Prostate gland (tissue), 2 donors: Measurements from ENCODE around the gene GMPR.

Source experiments
- CTCF ChIP-seq, 4 experiments: fragments of 200-600 bp in 2 of 4; fragments of 450-650 bp in 2 of 4; sonication (generic) in 2 of 4; IDR thresholded peaks; 1 replicate in 3 of 4; 2 replicates in 1 of 4; pipeline ENCODE4 v1.5.1; 2016 to 2019; ENCODE audit warnings: antibody characterized with exemption in 4 of 4, mild to moderate bottlenecking in 2 of 4, moderate library complexity in 2 of 4
- POLR2A ChIP-seq: fragments of 450-650 bp; IDR thresholded peaks from one replicate; pipeline ENCODE4 v1.6.1; 2016; ENCODE audit warnings: antibody characterized with exemption, mild to moderate bottlenecking

- no peak for TF ChIP-seq CTCF (IDR thresholded peaks at IDR 0.05)
- TF ChIP-seq POLR2A, result no peak
Measured at GRCh38 chr6:16230953-16231352, 7.4 kb upstream of the GMPR start.
